Measurements from ENCODE around the gene HOATZ.

HOATZ gene

GRCh38 chr11:111572581-111572980 lies 58.0 kb downstream of the HOATZ start:
- TF ChIP-seq CTCF (conservative IDR thresholded peaks at IDR 0.05; ENCODE audit: low read depth, low read length) = no peak
- no peak for DNase-seq (ENCODE audit: low read depth)
- no peak overlapping the region for H3K4me3 ChIP-seq (ENCODE audit: low read depth, low read length)

- DNase-seq (ENCODE audit: low read depth) = peak; percentile 70
- H3K4me3 ChIP-seq (ENCODE audit: low read depth, low read length) = no peak overlapping the region
- no peak for TF ChIP-seq CTCF (conservative IDR thresholded peaks at IDR 0.05; ENCODE audit: low read depth, low read length)
These were observed 59.3 kb downstream of the HOATZ start for GRCh38 chr11:111573821-111574249.

DNA sequence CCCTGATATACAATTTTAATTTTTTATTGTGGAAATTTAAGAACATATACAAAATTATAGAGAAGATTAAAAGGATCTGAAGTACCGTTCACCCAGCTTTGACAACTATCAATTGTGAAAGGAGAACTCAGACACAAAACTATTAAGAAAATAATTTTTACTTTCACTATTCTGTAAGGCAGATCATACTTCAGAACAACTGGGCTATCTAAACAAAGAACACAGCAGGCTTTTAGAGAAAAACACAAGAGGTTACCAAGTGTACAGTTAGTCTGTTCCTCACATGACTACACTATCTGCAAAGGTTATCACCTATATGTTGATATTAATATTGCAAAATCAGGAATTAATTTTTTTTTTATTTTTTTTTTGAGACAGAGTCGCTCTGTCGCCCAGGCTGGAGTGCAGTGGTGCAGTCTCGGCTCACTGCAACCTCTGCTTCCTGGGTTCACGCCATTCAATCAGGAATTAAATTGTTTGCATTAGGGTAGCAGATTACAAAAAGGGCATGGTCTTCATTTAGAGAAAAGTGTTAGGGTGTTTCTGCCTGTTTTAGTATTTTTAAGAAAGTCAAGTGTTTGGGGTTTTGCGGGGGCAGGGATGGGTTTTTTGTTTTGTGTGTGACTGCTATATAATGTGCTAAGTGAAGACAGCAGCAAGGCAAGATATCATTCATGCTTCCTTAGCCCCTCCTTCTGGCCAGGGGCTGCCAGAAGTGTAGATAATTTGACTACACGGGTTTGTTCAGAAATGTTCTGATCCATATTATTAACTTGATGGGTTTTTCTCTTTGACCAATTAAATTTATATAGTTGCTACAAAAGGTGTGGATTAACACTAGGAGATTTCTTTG lies 60.0 kb downstream of the HOATZ start:
- TF ChIP-seq CTCF (conservative IDR thresholded peaks at IDR 0.05; ENCODE audit: low read depth, low read length) = peak; percentile 37
- H3K4me3 ChIP-seq (ENCODE audit: low read depth, low read length) = peak overlapping the region; percentile 20
- DNase-seq (ENCODE audit: low read depth) = peak; percentile 72

DNA sequence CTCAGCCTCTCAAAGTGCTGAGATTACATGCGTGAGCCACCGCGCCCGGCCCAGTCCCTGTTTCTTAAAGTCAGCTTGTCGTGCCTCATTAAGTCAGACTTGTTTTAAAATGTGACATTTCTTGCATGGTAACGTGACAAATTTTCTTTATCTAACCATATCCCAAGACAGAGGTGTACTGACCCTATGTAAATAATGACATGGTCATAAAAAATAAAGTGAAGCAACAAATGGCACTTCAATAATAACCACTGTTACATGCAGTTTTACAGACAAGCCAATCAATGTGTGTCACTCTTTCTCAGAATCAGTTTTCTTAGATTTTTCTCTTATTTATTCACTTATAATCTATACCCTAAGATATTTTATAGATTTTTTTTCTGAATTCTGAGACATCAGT lies 61.2 kb downstream of the HOATZ start:
- TF ChIP-seq CTCF (conservative IDR thresholded peaks at IDR 0.05; ENCODE audit: low read depth, low read length) = no peak
- DNase-seq (ENCODE audit: low read depth) = no peak
- H3K4me3 ChIP-seq (ENCODE audit: low read depth, low read length) = no peak overlapping the region

GRCh38 chr11:111577821-111578220 lies 63.2 kb downstream of the HOATZ start:
- H3K4me3 ChIP-seq (ENCODE audit: low read depth, low read length) = no peak overlapping the region
- no peak for TF ChIP-seq CTCF (conservative IDR thresholded peaks at IDR 0.05; ENCODE audit: low read depth, low read length)
- no peak for DNase-seq (ENCODE audit: low read depth)

DNA sequence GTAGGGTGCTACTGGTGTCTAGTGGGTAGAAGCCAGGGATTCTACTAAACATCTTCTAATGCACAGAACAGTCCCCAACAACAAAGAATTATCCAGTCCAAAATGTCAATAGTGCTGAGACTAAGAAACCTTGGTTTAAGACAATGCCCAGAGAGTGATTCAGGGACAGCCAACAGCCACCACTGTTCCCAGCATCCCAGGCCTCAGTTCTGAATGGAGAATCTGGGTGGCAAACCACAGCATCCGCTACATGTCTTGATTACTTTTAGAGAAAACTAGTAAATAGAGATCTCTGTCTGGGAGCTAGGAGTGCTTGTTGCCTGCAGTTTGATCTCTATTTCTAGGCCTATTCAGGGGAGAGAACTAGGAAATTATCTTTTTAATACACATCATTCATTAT lies 66.8 kb downstream of the HOATZ start:
- DNase-seq (ENCODE audit: low read depth) = no peak
- no peak overlapping the region for H3K4me3 ChIP-seq (ENCODE audit: low read depth, low read length)
- TF ChIP-seq CTCF (conservative IDR thresholded peaks at IDR 0.05; ENCODE audit: low read depth, low read length) = no peak

- TF ChIP-seq CTCF (conservative IDR thresholded peaks at IDR 0.05; ENCODE audit: low read depth, low read length) = no peak
- no peak for DNase-seq (ENCODE audit: low read depth)
- H3K4me3 ChIP-seq (ENCODE audit: low read depth, low read length) = no peak overlapping the region
These were observed 67.6 kb downstream of the HOATZ start for GRCh38 chr11:111582163-111582562.
